Astrocyte (in vitro differentiated cells and primary cell): ENCODE results near the gene RRP9.

Experiments used
- CTCF ChIP-seq: IDR thresholded peaks from 2 replicates; pipeline ENCODE4 v1.5.1; 2011; ENCODE audit warnings: low read depth, mild to moderate bottlenecking, inconsistent platforms, low read length, moderate library complexity; ENCODE audit not compliant: insufficient read depth
- EZH2 ChIP-seq: IDR thresholded peaks from 2 replicates; pipeline ENCODE4 v1.6.1; 2012; ENCODE audit warnings: mild to moderate bottlenecking, low read length, inconsistent platforms; ENCODE audit not compliant: insufficient read depth

GRCh38 chr3:51947215-51947900, 5.7 kb upstream of the RRP9 start:
- TF ChIP-seq EZH2 = no peak
- no peak for TF ChIP-seq CTCF
